ENCODE data around the gene RANBP3L.

Gene RANBP3L

GRCh38 chr5:36242534-36243485 is 58.9 kb downstream of the RANBP3L start:
- peak; percentile 2 for DNase-seq

GRCh38 chr5:36241631-36242533 is 59.8 kb downstream of the RANBP3L start, which contains the start of gene NADK2:
Gene NADK2 (minus strand): TSS chr5:36241925. CDS start chr5:36241798, 127 bp downstream.
- peak; percentile 93 for DNase-seq

GRCh38 chr5:36240779-36241630 is 60.7 kb downstream of the RANBP3L start:
- DNase-seq, result peak; percentile 19

GRCh38 chr5:36239370-36240293 is 62.1 kb downstream of the RANBP3L start:
- DNase-seq, result no peak

- no peak for DNase-seq
These were observed 63.0 kb downstream of the RANBP3L start for GRCh38 chr5:36238502-36239295.

- DNase-seq, result no peak
These were observed 64.0 kb downstream of the RANBP3L start for GRCh38 chr5:36237751-36238150.

GRCh38 chr5:36236801-36237200 is 64.9 kb downstream of the RANBP3L start:
- DNase-seq, result no peak

- no peak for DNase-seq
These were observed 69.2 kb downstream of the RANBP3L start for GRCh38 chr5:36232533-36232932.

GRCh38 chr5:36230151-36230790 is 71.4 kb downstream of the RANBP3L start:
- no peak for DNase-seq

GRCh38 chr5:36228505-36228904 is 73.2 kb downstream of the RANBP3L start:
- DNase-seq, result no peak

- DNase-seq, result no peak
These were observed 74.7 kb downstream of the RANBP3L start for GRCh38 chr5:36227046-36227445.

GRCh38 chr5:36222620-36223019 is 79.1 kb downstream of the RANBP3L start:
- no peak for DNase-seq

GRCh38 chr5:36217988-36218387 is 83.7 kb downstream of the RANBP3L start:
- DNase-seq, result no peak

- DNase-seq, result no peak
These were observed 84.1 kb downstream of the RANBP3L start for GRCh38 chr5:36217567-36217966.

- no peak for DNase-seq
These were observed 85.8 kb downstream of the RANBP3L start for GRCh38 chr5:36215910-36216309.

- no peak for DNase-seq
These were observed 87.3 kb downstream of the RANBP3L start for GRCh38 chr5:36214436-36214835.

GRCh38 chr5:36209664-36210063 is 92.0 kb downstream of the RANBP3L start:
- no peak for DNase-seq

GRCh38 chr5:36208786-36209185 is 92.9 kb downstream of the RANBP3L start:
- no peak for DNase-seq

GRCh38 chr5:36206913-36207312 is 94.8 kb downstream of the RANBP3L start:
- no peak for DNase-seq

- no peak for DNase-seq
These were observed 96.4 kb downstream of the RANBP3L start for GRCh38 chr5:36205329-36205728.

All from stimulated activated CD4-positive, alpha-beta T cell treated with anti-CD3 and anti-CD28 coated beads, Interleukin-1b, Interleukin-23, amount 100 ng/mL, for 48 hours (primary cell).